ENCODE results near the gene ZHX3. TPM values are rescaled to one million over a fixed set of nuclear protein-coding genes. Genes with fewer than 3 reads are reported as not detected.

The ZHX3 gene
- total and polyA plus RNA-seq, 2 of the 4 experiments (the other 2 are of a cell fraction): 25.0 to 28.0 TPM

GRCh38 chr20:41201760-41202159 is 115.8 kb downstream of the ZHX3 start:
- no peak overlapping the region for H2BK20ac ChIP-seq (ENCODE audit: low read depth, low read length)
- H2AFZ ChIP-seq (replicated peaks; ENCODE audit: low read length, poor library complexity): no peak overlapping the region
- H2BK5ac ChIP-seq (ENCODE audit: low read depth, low read length, poor library complexity, severe bottlenecking): no peak overlapping the region
- no peak overlapping the region for H3K4me3 ChIP-seq (ENCODE audit: insufficient read depth, low read depth, low read length)
- WGBS, 2 experiments (ENCODE audit: extremely low coverage in 2 of 2, insufficient read length in 1 of 2): 86% methylated on average over 7 of the region's 8 CpGs; no CpG with 5 or more reads in 1 of the 2 experiments
- in situ Hi-C loops (cut with MboI; ENCODE audit: low sequenced_read_pairs): no loop called here
- H3K36me3 ChIP-seq (ENCODE audit: control insufficient read depth, insufficient read depth, low read length): peaks cover 31% of the 10 kb centered on the region
- no peak overlapping the region for H2AK9ac ChIP-seq (replicated peaks; ENCODE audit: low read depth, low read length, poor library complexity)
- no peaks in the 10 kb centered on the region for H3K27me3 ChIP-seq (ENCODE audit: control insufficient read depth, insufficient read depth, low read length)
- peaks cover 2% of the 10 kb centered on the region; the same call in 1 of the 2 replicates for H4K20me1 ChIP-seq (ENCODE audit: insufficient read depth, low read length)
- H2AK5ac ChIP-seq (ENCODE audit: low read depth, low read length): no peak overlapping the region
- no peak overlapping the region for H2BK15ac ChIP-seq (ENCODE audit: low read depth, low read length)
- no peak overlapping the region for H3K18ac ChIP-seq (ENCODE audit: low read depth, low read length)
- intact Hi-C loops (cut with micrococcal nuclease): no loop called here
- peaks cover 10% of the 10 kb centered on the region; the same call in 1 of the 2 replicates for H3K9me1 ChIP-seq (ENCODE audit: insufficient read depth, low read length)
- H3K4me1 ChIP-seq (ENCODE audit: control insufficient read depth, insufficient read depth, low read length): 0 out of 2 replicates have a peak, but pooled peaks cover 1% of the 10 kb centered on the region
- dilution Hi-C loops (cut with HindIII; ENCODE audit: low sequenced_read_pairs, unreplicated experiment): no loop called here
- peaks cover 7% of the 10 kb centered on the region for H3K9me3 ChIP-seq (ENCODE audit: control insufficient read depth, insufficient read depth, low read length)
- H4K8ac ChIP-seq (ENCODE audit: low read depth in 2 of 2, low read length in 2 of 2): no peak overlapping the region
- ChIA-PET POLR2A (ENCODE audit: unreplicated experiment) (no interaction called here), CTCF (interaction anchor here (0.7 to 0.8 kb wide), 3 partner anchors 13 to 30 kb away, joined by 3 read pairs; no protein-coding TSS in a partner anchor)
- H3K9ac ChIP-seq (ENCODE audit: low read depth, low read length): no peak overlapping the region
- H4K5ac ChIP-seq (ENCODE audit: low read depth, low read length): no peak overlapping the region
- DNase-seq: no peak
- H3K4ac ChIP-seq (ENCODE audit: low read depth, low read length): no peak overlapping the region
- no peak overlapping the region for H2BK120ac ChIP-seq (ENCODE audit: low read depth, low read length)
- peaks cover 19 to 56% of the 10 kb centered on the region in 2 experiments for H3K79me1 ChIP-seq (ENCODE audit: low read depth in 1 of 2, low read length in 2 of 2)
- TF ChIP-seq POLR2A (IDR thresholded peaks at IDR 0.05; ENCODE audit: low read depth, low read length): no peak
- H3K56ac ChIP-seq (ENCODE audit: extremely low read depth, insufficient read depth, low read length): no peak overlapping the region
- H3K27ac ChIP-seq (ENCODE audit: insufficient read depth, low read length): no peak overlapping the region
- no peak for ATAC-seq (ENCODE audit: low read depth)
- no peak overlapping the region for H3K4me2 ChIP-seq (ENCODE audit: low read depth, low read length)
- H3K23ac ChIP-seq (ENCODE audit: low read depth, low read length): no peak overlapping the region
- H3K14ac ChIP-seq (replicated peaks; ENCODE audit: low read depth, low read length): no peak overlapping the region
- no TSS peak for BruUV-seq (replicated peaks)
- H4K91ac ChIP-seq (ENCODE audit: insufficient read depth, low read depth, low read length): no peak overlapping the region
